NT2/D1 (cell line): ENCODE data around the gene SGK1.

Experiments
- YY1 ChIP-seq: IDR thresholded peaks from 2 replicates; pipeline ENCODE4 v1.6.1; 2011; ENCODE audit not compliant: insufficient read length, insufficient read depth
- ZNF274 ChIP-seq: IDR thresholded peaks from 2 replicates; pipeline ENCODE4 v1.6.1; 2011; ENCODE audit warnings: mild to moderate bottlenecking, low read depth, low read length

- TF ChIP-seq ZNF274: no peak
- TF ChIP-seq YY1: no peak
These were observed 8.7 kb downstream of the SGK1 start for GRCh38 chr6:134309227-134309626.
